NCI-H1930 (cell line): Measurements from ENCODE around the gene UBE2D3.

ENCODE experiments used
- DNase-seq, 2 experiments: peaks; one replicate each; lab custom pipeline; 2025; lab: John Stamatoyannopoulos, UW

UBE2D3 gene

DNA sequence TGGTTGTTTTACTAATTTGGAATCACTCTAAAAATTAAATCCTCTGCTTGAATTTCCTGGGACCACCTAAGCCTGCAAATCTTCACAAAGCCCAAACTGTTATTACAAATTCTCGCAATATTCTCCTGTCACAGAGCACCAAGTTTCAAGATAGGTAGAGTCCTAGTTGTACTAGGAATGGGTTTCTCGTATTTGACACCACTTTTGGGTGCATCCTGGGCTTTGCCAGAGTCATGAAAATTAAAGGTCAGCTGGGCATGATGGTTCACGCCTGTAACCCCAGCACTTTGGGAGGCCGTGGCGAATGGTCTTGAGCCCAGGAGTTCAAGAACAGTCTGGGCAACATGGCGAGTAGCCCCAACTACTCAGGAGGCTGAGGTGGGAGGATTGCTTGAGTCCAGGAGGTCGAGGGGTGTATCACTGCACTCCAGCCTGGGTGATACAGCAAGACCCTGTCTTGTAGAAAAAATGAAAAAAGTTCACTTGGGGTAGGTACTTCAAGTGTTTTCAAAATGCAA, 36.0 kb downstream of the UBE2D3 start:
- no peak for DNase-seq

GRCh38 chr4:102789317-102789717, 38.0 kb downstream of the UBE2D3 start:
- no peak for DNase-seq

GRCh38 chr4:102787944-102788343, 39.4 kb downstream of the UBE2D3 start:
- no peak for DNase-seq

DNA sequence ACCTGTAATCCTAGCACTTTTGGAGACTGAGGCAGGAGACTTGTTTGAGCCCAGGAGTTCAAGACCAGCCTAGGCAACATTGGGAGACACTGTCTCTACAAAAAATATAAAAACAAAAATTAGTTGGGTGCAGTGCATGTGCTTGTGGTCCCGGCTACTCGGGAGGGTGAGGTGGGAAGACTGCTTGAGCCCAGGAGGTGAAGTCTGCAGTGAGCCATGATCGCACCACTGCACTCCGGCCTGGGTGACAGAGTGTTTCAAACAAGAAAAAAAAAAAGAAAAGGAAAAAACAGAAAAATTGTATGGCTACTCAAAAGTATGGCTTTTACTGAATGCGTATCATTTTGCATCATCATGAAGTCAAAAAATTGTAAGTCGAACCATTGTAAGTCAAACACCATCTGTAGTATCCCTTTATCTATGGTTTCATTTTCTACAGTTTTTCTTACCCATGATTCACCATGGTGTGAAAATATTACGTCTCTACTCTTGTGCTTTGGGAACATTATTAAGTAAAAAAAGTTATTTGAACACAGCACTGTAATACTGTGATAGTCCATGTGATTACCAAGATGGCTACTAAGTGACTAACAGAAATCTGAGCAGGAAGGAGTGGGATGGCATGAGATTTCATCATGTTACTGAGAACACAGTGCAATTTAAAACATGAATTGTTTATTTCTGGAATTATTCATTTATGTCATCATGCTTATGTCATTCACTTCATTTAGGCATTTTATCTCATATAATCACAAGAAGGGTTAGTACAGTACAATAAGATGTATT, 40.1 kb downstream of the UBE2D3 start:
- no peak for DNase-seq

- DNase-seq = no peak
These were observed 41.1 kb downstream of the UBE2D3 start for GRCh38 chr4:102786279-102786678.

DNA sequence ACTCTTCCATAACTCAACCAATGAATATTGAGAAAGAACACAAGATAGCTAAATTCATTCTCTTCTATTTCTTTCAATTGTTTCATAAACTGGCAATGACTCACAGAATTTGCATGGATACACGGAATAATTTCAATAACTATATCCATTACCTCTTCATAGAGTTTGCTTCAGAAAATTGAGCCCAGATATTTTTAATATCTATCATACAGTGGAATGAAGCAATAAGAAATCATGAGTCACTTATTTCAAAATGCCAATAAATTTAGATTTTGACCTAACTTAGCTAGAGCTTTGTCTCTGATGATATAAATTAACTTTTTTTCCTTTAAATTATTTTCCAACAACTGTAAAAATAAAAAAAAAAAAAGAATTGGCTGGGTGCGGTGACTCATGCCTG, 44.3 kb downstream of the UBE2D3 start:
- DNase-seq = no peak

DNA sequence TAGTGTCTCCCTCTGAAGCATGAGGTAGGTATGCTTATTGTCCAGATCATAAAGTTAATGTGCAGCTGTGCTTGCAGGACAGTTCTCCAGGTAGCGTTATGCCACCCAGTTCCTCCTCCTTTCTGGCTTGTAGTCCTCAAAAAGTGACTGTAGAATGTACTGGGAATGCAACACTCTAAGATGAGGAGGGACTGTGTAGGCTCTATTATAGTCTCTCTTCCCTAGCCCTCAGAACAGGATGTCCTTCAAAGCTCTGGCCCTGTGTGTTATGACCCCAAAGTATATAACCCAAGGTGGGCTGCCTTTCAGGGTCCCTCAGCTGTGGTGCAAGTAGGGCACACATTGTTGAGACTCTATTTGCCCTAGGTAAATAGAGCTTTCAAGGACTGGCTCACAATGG, 45.8 kb downstream of the UBE2D3 start:
- DNase-seq = no peak

- no peak for DNase-seq
These were observed 46.7 kb downstream of the UBE2D3 start for GRCh38 chr4:102780476-102781144.

GRCh38 chr4:102779204-102779603, 48.1 kb downstream of the UBE2D3 start:
- no peak for DNase-seq

DNA sequence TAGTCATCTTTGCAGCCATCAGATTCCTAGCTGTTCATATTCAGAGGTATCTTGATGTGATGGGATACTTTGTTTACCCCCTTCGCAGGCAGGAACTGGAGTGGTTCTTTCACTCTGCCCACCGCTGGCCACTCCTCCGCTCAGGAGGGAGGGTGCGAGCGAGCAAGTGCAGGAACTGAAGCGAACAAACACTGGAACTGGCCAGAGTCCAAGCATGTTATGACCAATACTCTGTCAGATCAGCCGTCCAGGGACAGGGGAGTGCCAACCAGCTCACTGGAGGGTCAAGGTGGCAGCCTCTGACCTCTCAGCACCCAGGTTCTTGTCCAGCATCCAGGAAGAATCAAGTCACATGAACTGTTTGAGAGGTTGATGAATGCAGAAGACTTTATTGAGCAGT, 48.6 kb downstream of the UBE2D3 start:
- DNase-seq = no peak

DNA sequence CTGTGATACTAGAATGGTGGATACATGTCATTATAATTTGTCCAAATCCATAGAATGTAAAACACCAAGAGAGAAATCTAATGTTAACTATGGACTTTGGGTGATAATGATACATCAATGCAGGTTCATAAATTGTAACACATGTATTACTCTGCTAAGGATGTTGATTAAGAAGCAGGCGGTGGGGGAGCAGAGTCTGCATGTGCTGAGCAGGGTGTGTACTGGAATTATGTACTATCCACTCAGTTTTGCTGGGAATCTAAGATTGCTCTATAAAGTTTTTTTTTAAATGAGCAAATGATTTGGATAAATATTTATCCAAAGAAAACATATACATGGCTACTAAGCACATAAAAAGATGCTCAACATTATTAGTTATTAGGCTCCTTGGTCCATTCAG, 51.5 kb downstream of the UBE2D3 start:
- DNase-seq = no peak

- no peak for DNase-seq
These were observed 53.1 kb downstream of the UBE2D3 start for GRCh38 chr4:102774254-102774653.

DNA sequence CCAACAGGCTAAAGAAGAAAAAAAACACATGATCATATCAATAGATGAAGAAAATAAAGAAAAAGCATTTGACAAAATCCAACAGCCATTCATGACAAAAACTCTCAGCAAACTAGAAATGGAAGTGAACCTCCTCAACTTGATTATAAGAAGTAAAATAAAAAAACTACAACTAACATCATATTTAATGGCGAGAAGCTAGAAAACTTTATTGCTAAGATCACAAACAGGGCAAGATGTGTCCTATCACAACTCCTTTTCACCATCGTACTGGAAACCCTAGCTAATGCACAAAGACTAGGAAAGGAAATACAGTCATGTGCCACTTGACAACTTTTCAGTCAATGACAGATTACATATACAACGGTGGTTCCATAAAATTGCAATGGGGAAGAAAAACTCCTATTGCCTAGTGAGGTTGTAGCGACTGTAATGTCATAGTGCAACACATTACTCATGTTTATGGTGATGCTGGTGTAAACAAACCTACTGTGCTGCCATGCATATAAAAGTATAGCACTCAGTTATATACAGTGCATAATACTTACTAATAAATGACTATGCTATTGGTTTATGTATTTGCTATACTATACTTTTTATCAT, 54.5 kb downstream of the UBE2D3 start:
- DNase-seq = no peak

- DNase-seq = no peak
These were observed 62.5 kb downstream of the UBE2D3 start for GRCh38 chr4:102764901-102765300.

GRCh38 chr4:102761906-102762305, 65.4 kb downstream of the UBE2D3 start:
- DNase-seq = no peak

- no peak for DNase-seq
These were observed 66.1 kb downstream of the UBE2D3 start for GRCh38 chr4:102761296-102761701.

DNA sequence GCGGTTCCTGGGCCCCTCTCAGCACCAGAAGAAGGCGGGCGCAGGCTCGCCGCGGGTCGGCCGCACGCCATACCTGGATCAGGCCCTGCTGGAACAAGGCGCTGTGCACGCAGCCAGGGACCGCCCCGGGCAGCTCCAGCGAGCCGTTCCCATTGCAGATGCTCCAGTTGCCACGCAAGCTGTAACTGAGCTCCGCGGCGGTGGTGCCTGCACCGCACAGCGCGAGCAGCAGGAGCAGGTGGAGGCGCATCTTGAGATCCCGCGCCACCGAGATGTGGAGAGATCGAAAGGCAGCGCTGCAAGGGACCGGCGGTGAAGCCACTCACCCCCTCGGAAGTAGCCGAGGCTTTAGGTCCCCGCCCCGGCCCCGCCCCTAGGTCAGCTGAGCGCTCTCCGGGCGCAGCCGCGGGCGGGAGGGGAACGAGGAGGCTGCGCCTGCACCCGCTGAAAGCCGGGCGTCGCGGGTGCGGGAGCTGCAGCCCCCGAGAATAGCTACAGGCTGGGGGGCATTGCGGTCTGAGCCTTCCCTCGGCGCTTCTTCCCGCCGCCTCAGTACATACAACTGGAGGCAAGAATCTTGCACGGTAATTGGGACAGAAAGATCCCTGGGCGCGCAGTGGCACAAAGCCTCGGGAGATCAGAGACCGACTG, 66.6 kb downstream of the UBE2D3 start, which contains the start of gene MANBA:
TSS of gene MANBA (minus strand) at position 324 of the 651 bp plus-strand sequence. CDS start at position 250, 74 bp downstream.
- DNase-seq = peak; percentile 74 to 75

DNA sequence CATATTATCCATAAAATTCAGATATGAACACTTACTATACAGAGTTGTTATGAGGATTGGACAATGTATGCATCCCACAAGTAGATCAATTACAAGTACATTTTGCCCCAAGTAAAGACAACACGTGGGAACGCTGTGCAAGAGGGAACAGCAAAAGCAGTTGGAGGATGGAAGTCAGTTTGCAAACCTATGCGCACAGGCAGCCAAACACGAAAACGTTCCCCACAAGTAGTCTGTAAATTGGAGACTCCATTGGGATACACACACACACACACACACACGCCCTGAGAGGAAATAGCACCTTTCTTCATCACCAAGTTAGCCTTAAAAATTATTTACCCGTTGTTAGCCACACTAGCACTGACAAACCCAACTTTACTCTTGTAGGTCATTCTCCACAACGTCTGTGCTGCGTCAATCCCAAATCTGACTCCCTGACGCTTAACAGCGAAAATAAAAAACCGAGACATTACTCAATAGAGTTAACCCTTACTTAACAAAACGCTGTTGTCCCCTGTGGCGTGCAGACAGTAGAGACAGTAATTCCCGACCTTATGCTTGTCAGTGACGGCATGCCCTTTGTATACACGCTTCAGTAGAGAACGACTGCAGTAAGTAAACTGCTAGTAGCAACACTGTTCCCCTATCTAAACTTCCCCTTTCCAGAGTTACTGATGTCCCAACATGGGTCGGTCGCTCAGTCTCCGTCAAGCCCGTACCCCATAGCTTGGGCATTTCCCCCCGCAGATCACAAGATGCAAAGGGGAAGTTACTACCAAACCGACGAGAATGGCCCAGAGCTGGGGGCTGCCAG, 67.3 kb downstream of the UBE2D3 start:
- no peak for DNase-seq

- DNase-seq = no peak
These were observed 68.8 kb downstream of the UBE2D3 start for GRCh38 chr4:102758241-102759160.

DNA sequence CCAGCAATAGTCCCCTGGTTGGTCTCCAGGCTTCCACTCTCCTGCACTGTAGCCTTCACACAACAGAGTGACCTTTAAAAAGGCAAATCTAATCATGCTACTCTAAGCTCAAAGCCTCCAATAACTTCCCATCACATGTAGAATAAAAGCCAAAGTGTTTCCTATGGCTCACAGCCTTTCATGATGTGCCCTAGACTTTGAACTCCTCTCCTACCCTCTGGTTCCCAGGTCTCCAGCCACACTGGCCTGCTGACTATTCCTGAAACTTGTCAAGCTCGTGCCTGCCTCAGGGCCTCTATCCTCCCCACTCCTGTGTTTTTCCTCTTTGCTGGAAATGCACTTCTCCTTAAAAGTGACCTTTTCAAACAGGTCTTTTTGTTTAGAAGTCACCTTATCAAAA, 69.7 kb downstream of the UBE2D3 start:
- no peak for DNase-seq
